A673 (cell line): ENCODE measurements around the gene INO80C. TPM values are rescaled to one million over a fixed set of nuclear protein-coding genes. Genes with fewer than 3 reads are reported as not detected.

ENCODE experiments used
- BruUV-seq: library from RNA; stranded (reverse); fragments of 400-500 nt; replicated peaks from 2 replicates; lab custom pipeline; 2021; lab: Mats Ljungman, UMichigan
- CTCF ChIA-PET: fragments of 300-600 bp; sonication (Branson Sonifier 250); formaldehyde crosslinking; loops from one replicate; lab custom pipeline; 2022; ENCODE audit warnings: antibody characterized with exemption; lab: Charles Lee
- POLR2A ChIA-PET: fragments of 300-600 bp; sonication (Branson Sonifier 250); formaldehyde crosslinking; loops from one replicate; lab custom pipeline; 2022; ENCODE audit warnings: antibody characterized with exemption; ENCODE audit not compliant: low non-redundant PET; lab: Charles Lee
- DNase-seq: peaks from one replicate; pipeline ENCODE4 v3.0.0-alpha.2; 2015; ENCODE audit warnings: low spot score
- H3K27ac ChIP-seq: fragments of 200-600 bp; sonication (generic); 2 replicates; pipeline ENCODE4 v1.5.1; 2016; ENCODE audit warnings: mixed run types, low read depth, mild to moderate bottlenecking, mixed read lengths, antibody characterized with exemption, low read length; ENCODE audit not compliant: poor library complexity, severe bottlenecking
- H3K27me3 ChIP-seq: fragments of 200-600 bp; sonication (generic); replicated peaks from 2 replicates; pipeline ENCODE4 v1.6.1; 2017; ENCODE audit warnings: mixed run types, low read depth, mild to moderate bottlenecking, mixed read lengths, antibody characterized with exemption, low read length; ENCODE audit not compliant: insufficient read depth, poor library complexity
- H3K36me3 ChIP-seq: fragments of 200-600 bp; sonication (generic); 2 replicates; pipeline ENCODE4 v1.6.1; 2016; ENCODE audit warnings: mixed run types, mild to moderate bottlenecking, mixed read lengths, antibody characterized with exemption, low read length; ENCODE audit not compliant: insufficient read depth, poor library complexity, severe bottlenecking
- H3K4me1 ChIP-seq: fragments of 200-600 bp; sonication (generic); 2 replicates; pipeline ENCODE4 v1.6.1; 2017; ENCODE audit warnings: mixed run types, mild to moderate bottlenecking, mixed read lengths, antibody characterized with exemption, low read length; ENCODE audit not compliant: insufficient read depth, poor library complexity, severe bottlenecking
- H3K4me3 ChIP-seq: fragments of 200-600 bp; sonication (generic); 2 replicates; pipeline ENCODE4 v1.5.1; 2016; ENCODE audit warnings: low read depth, mixed run types, mild to moderate bottlenecking, mixed read lengths, low read length; ENCODE audit not compliant: poor library complexity, severe bottlenecking
- H3K9me3 ChIP-seq: fragments of 200-600 bp; sonication (generic); 2 replicates; pipeline ENCODE4 v1.6.1; 2016; ENCODE audit warnings: mixed run types, low read depth, mild to moderate bottlenecking, mixed read lengths, antibody characterized with exemption, low read length; ENCODE audit not compliant: poor library complexity, severe bottlenecking
- EZH2 ChIP-seq: fragments of 200-600 bp; sonication (generic); IDR thresholded peaks from 2 replicates; pipeline ENCODE4 v1.6.1; 2017; ENCODE audit warnings: borderline replicate concordance, low read depth, mild to moderate bottlenecking, mixed read lengths, antibody characterized with exemption, low read length; ENCODE audit not compliant: poor library complexity, severe bottlenecking
- intact Hi-C: fragments of 100-400 bp; cut with micrococcal nuclease; formaldehyde crosslinking; loops from one replicate; pipeline ENCODE4 v1.10.0; 2022; ENCODE audit not compliant: unreplicated experiment
- total RNA-seq: library from RNA; stranded (reverse); gene quantifications from 2 replicates; pipeline ENCODE4 v1.2.3, GENCODE V29; 2021
- TF ChIP-seq, protein P1 (sequence below): fragments of 300-800, 200-600 bp; sonication (generic); conservative IDR thresholded peaks from 2 replicates; pipeline ENCODE4 v1.5.1; 2017; ENCODE audit warnings: low read depth, mild to moderate bottlenecking, antibody characterized with exemption, low read length, moderate library complexity, mixed read lengths

INO80C gene
- total RNA-seq, 1 experiment from 2014 or later = 36.6 TPM

DNA sequence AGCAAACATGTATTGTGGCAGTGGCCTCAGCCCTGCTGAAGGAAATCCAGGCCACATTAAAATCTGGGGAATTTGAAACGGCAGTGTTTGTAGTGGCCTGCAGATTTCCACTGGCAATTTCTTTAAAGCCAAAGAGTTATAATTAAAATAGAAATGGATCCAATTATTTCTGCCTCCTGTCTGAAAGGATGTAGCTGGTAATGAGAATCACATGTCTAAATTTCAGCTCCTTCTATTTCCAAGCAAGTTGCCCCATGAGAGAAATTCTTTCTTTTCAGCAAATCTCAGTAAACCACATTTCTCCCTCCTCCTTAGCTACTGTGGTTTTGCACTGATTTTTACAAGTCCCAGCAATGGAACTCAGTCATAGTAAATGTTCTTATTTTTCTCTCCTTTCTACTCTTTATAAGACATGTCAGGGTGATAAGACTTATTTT, 65.2 kb downstream of the INO80C start:
- no peak for DNase-seq
- Histone ChIP-seq H3K9me3 (no peaks in the 10 kb centered on the region), H3K4me3 (no peak overlapping the region), H3K4me1 (no peaks in the 10 kb centered on the region), H3K36me3 (no peaks in the 10 kb centered on the region), H3K27me3 (no peaks in the 10 kb centered on the region), H3K27ac (no peak overlapping the region)
- CTCF ChIA-PET = no interaction called here
- BruUV-seq = no TSS peak
- POLR2A ChIA-PET = no interaction called here
- intact Hi-C loops = no loop called here
- TF ChIP-seq, protein P1, sequence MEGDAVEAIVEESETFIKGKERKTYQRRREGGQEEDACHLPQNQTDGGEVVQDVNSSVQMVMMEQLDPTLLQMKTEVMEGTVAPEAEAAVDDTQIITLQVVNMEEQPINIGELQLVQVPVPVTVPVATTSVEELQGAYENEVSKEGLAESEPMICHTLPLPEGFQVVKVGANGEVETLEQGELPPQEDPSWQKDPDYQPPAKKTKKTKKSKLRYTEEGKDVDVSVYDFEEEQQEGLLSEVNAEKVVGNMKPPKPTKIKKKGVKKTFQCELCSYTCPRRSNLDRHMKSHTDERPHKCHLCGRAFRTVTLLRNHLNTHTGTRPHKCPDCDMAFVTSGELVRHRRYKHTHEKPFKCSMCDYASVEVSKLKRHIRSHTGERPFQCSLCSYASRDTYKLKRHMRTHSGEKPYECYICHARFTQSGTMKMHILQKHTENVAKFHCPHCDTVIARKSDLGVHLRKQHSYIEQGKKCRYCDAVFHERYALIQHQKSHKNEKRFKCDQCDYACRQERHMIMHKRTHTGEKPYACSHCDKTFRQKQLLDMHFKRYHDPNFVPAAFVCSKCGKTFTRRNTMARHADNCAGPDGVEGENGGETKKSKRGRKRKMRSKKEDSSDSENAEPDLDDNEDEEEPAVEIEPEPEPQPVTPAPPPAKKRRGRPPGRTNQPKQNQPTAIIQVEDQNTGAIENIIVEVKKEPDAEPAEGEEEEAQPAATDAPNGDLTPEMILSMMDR = no peak
- no peak for TF ChIP-seq EZH2

DNA sequence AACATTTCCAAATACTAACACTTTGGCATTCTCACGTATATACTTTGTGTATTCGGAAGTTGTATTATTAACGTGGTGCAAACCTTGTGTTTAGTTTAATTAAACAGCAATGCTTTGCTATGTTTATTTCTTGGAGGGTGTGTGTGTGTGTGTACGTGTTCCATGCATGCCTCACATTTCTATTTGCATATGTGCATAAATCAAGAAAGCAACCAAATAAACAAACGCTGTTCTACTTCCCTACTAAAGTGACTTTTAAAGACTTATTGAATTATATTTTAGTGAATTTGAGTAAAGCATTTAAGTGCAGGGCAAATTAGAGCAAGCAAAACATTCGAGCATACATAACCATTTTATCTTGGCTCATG, 66.4 kb downstream of the INO80C start:
- Histone ChIP-seq H3K27me3 (no peaks in the 10 kb centered on the region), H3K27ac (no peak overlapping the region), H3K4me1 (no peaks in the 10 kb centered on the region), H3K36me3 (no peaks in the 10 kb centered on the region), H3K4me3 (no peak overlapping the region), H3K9me3 (no peaks in the 10 kb centered on the region)
- no peak for DNase-seq
- no TSS peak for BruUV-seq
- intact Hi-C loops = no loop called here
- ChIA-PET POLR2A (no interaction called here), CTCF (no interaction called here)
- TF ChIP-seq, protein P1 = no peak
- no peak for TF ChIP-seq EZH2

DNA sequence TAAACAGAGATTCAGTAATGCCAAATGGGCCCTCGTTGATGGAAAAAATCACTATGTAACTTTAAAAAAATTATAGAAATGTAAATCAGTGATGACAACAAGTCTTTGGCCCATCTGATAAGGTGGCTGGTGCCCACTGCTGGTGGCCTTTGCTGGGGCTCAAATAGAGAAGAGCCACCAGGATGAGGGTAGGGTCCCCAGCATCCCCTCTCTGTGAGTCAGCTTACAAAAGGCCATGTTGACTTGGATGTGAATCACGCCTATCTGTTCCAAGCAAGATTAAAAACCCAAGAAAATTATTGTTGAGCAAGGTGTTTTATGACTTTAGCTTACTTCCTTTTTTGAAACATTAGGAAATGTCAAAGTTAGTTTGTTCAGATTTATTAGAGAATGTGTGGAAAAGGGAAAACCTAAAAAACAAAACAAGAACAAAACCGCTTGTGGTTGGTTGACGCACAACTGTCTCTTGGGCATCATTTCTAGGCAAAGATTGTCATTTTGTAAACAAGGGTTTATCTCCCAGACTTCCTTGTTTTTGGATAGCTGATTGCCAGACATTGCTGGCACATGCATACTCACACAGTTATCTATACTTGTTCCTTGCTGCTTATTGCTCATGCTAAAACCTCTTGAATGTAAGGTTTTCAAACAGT, 66.9 kb downstream of the INO80C start:
- TF ChIP-seq EZH2 = no peak
- TF ChIP-seq, protein P1 = no peak
- Histone ChIP-seq H3K4me1 (no peaks in the 10 kb centered on the region), H3K9me3 (no peaks in the 10 kb centered on the region), H3K27ac (no peak overlapping the region), H3K36me3 (no peaks in the 10 kb centered on the region), H3K4me3 (no peak overlapping the region), H3K27me3 (no peaks in the 10 kb centered on the region)
- BruUV-seq = no TSS peak
- ChIA-PET CTCF (no interaction called here), POLR2A (no interaction called here)
- no peak for DNase-seq
- intact Hi-C loops = no loop called here
